Measurements from ENCODE around the gene SLC39A10.

The SLC39A10 gene

GRCh38 chr2:195706161-195706900 lies 49.3 kb downstream of the SLC39A10 start:
- TF ChIP-seq CTCF (IDR thresholded peaks at IDR 0.05; ENCODE audit: borderline replicate concordance, insufficient read depth, low read depth, low read length), result no peak
- H3K4me3 ChIP-seq (ENCODE audit: low read depth, low read length), result no peak overlapping the region

GRCh38 chr2:195709901-195710806 lies 53.1 kb downstream of the SLC39A10 start:
- no peak overlapping the region for H3K4me3 ChIP-seq (ENCODE audit: low read depth, low read length)
- no peak for TF ChIP-seq CTCF (IDR thresholded peaks at IDR 0.05; ENCODE audit: borderline replicate concordance, insufficient read depth, low read depth, low read length)

GRCh38 chr2:195711478-195711877 lies 54.5 kb downstream of the SLC39A10 start:
- no peak overlapping the region for H3K4me3 ChIP-seq (ENCODE audit: low read depth, low read length)
- no peak for TF ChIP-seq CTCF (IDR thresholded peaks at IDR 0.05; ENCODE audit: borderline replicate concordance, insufficient read depth, low read depth, low read length)

GRCh38 chr2:195716466-195716865 lies 59.4 kb downstream of the SLC39A10 start:
- TF ChIP-seq CTCF (IDR thresholded peaks at IDR 0.05; ENCODE audit: borderline replicate concordance, insufficient read depth, low read depth, low read length), result no peak
- no peak overlapping the region for H3K4me3 ChIP-seq (ENCODE audit: low read depth, low read length)

- no peak for TF ChIP-seq CTCF (IDR thresholded peaks at IDR 0.05; ENCODE audit: borderline replicate concordance, insufficient read depth, low read depth, low read length)
- H3K4me3 ChIP-seq (ENCODE audit: low read depth, low read length), result no peak overlapping the region
Observed at GRCh38 chr2:195721042-195721441, 64.0 kb downstream of the SLC39A10 start.

GRCh38 chr2:195722075-195722474 lies 65.0 kb downstream of the SLC39A10 start:
- no peak overlapping the region for H3K4me3 ChIP-seq (ENCODE audit: low read depth, low read length)
- TF ChIP-seq CTCF (IDR thresholded peaks at IDR 0.05; ENCODE audit: borderline replicate concordance, insufficient read depth, low read depth, low read length), result no peak

Data from GM12875 (cell line).